SK-N-SH (cell line): ENCODE results near the gene DCHS2. TPM values are rescaled to one million over a fixed set of nuclear protein-coding genes. Genes with fewer than 3 reads are reported as not detected.

ENCODE experiments used
- CTCF ChIA-PET: fragments of 300-600, 350-600 bp; formaldehyde crosslinking; extraction: SDS; loops from one replicate; lab custom pipeline; 2021; lab: Yijun Ruan, JAX
- POLR2A ChIA-PET: fragments of 350-600 bp; sonication (Branson Sonifier 250); formaldehyde crosslinking; extraction: SDS; loops from one replicate; lab custom pipeline; 2020; ENCODE audit warnings: antibody characterized with exemption, inconsistent platforms; lab: Yijun Ruan, JAX
- DNase-seq: peaks from one replicate; pipeline ENCODE4 v3.0.0; 2012
- H2AFZ ChIP-seq: fragments of 200-600 bp; sonication (generic); 2 replicates; pipeline ENCODE4 v1.8.1; 2016; ENCODE audit warnings: antibody characterized with exemption, mild to moderate bottlenecking, low read depth
- H3F3A ChIP-seq: fragments of 200-600 bp; sonication (generic); replicated peaks from 2 replicates; pipeline ENCODE3; 2016; ENCODE audit warnings: antibody characterized with exemption, mild to moderate bottlenecking; ENCODE audit not compliant: insufficient read depth
- H3K27ac ChIP-seq, 2 experiments: fragments of 200-500 bp in 1 of 2; fragments of 200-600 bp in 1 of 2; sonication (Bioruptor generic) in 1 of 2; sonication (generic), shearing (Covaris generic) in 1 of 2; 2 replicates each; pipeline versions ENCODE4 v1.5.1 to v1.6.1; 2014 to 2016; ENCODE audit warnings: low read depth in 2 of 2, inconsistent platforms in 1 of 2, low read length in 1 of 2, mild to moderate bottlenecking in 1 of 2, mixed read lengths in 1 of 2
- H3K27me3 ChIP-seq: fragments of 200-600 bp; sonication (generic), shearing (Covaris generic); 2 replicates; pipeline ENCODE4 v1.6.1; 2016; ENCODE audit warnings: mixed run types; ENCODE audit not compliant: insufficient read depth
- H3K36me3 ChIP-seq, 2 experiments: fragments of 200-500 bp in 1 of 2; fragments of 200-600 bp in 1 of 2; sonication (Bioruptor generic) in 1 of 2; sonication (generic) in 1 of 2; replicated peaks in 1 of 2; 2 replicates each; pipeline versions ENCODE3 to v1.5.1; 2014 to 2016; ENCODE audit warnings: low read length in 1 of 2, mild to moderate bottlenecking in 1 of 2; ENCODE audit not compliant: insufficient read depth in 2 of 2, control insufficient read depth in 1 of 2
- H3K4me1 ChIP-seq, 2 experiments: fragments of 200-500 bp in 1 of 2; fragments of 200-600 bp in 1 of 2; sonication (Bioruptor generic) in 1 of 2; sonication (generic), shearing (Covaris generic) in 1 of 2; 2 replicates each; pipeline versions ENCODE4 v1.5.1 to v1.6.1; 2014 to 2016; ENCODE audit warnings: low read depth in 1 of 2, low read length in 1 of 2, mixed run types in 1 of 2; ENCODE audit not compliant: insufficient read depth in 2 of 2, control insufficient read depth in 1 of 2
- H3K4me2 ChIP-seq: fragments of 200-600 bp; sonication (generic), shearing (Covaris generic); 2 replicates; pipeline ENCODE4 v1.6.1; 2017; ENCODE audit warnings: mixed run types
- H3K4me3 ChIP-seq, 2 experiments: fragments of 200-500 bp in 1 of 2; fragments of 200-600 bp in 1 of 2; sonication (Bioruptor generic) in 1 of 2; sonication (generic), shearing (Covaris generic) in 1 of 2; 2 replicates each; pipeline versions ENCODE4 v1.5.1 to v1.8.1; 2014 to 2016; ENCODE audit warnings: low read depth in 2 of 2, inconsistent platforms in 1 of 2, low read length in 1 of 2, mild to moderate bottlenecking in 1 of 2, mixed read lengths in 1 of 2, moderate library complexity in 1 of 2
- H3K79me2 ChIP-seq: fragments of 200-600 bp; sonication (generic); 2 replicates; pipeline ENCODE4 v1.8.1; 2017; ENCODE audit warnings: mild to moderate bottlenecking; ENCODE audit not compliant: insufficient read depth
- H3K9ac ChIP-seq: fragments of 200-600 bp; sonication (generic); 2 replicates; pipeline ENCODE4 v1.6.1; 2017; ENCODE audit warnings: mixed run types
- H3K9me2 ChIP-seq: fragments of 200-600 bp; sonication (generic); 2 replicates; pipeline ENCODE4 v1.6.1; 2017; ENCODE audit warnings: mixed run types
- H3K9me3 ChIP-seq: fragments of 200-600 bp; sonication (generic); 2 replicates; pipeline ENCODE4 v1.6.1; 2017; ENCODE audit warnings: mixed run types, mild to moderate bottlenecking, moderate library complexity
- H4K20me1 ChIP-seq: fragments of 200-600 bp; sonication (generic); 2 replicates; pipeline ENCODE4 v1.6.1; 2017; ENCODE audit warnings: mild to moderate bottlenecking, mixed run types; ENCODE audit not compliant: insufficient read depth
- FOSL2 ChIP-seq: IDR thresholded peaks from 2 replicates; pipeline ENCODE4 v1.4.0; 2012; ENCODE audit warnings: low read depth, mild to moderate bottlenecking, moderate library complexity, borderline replicate concordance
- FOXM1 ChIP-seq: IDR thresholded peaks from 2 replicates; pipeline ENCODE4 v1.4.0; 2012; ENCODE audit warnings: low read depth, mild to moderate bottlenecking
- GABPA ChIP-seq: IDR thresholded peaks from 2 replicates; pipeline ENCODE4 v1.4.0; 2012; ENCODE audit warnings: low read depth, mild to moderate bottlenecking
- GATA2 ChIP-seq: sonication (generic); formaldehyde crosslinking; IDR thresholded peaks from 2 replicates; pipeline ENCODE4 v1.5.0; 2020; ENCODE audit warnings: mild to moderate bottlenecking, missing genetic modification reagents
- MXI1 ChIP-seq: IDR thresholded peaks from 2 replicates; pipeline ENCODE4 v1.6.1; 2012; ENCODE audit warnings: mild to moderate bottlenecking, low read depth, low read length, improper control_type of control experiment
- NFIC ChIP-seq: IDR thresholded peaks from 2 replicates; pipeline ENCODE4 v1.4.0; 2012; ENCODE audit warnings: borderline replicate concordance
- POLR2AphosphoS5 ChIP-seq: IDR thresholded peaks from 2 replicates; pipeline ENCODE4 v1.6.1; 2012; ENCODE audit warnings: low read depth, low read length
- SMC3 ChIP-seq: IDR thresholded peaks from 2 replicates; pipeline ENCODE4 v1.6.1; 2012; ENCODE audit warnings: low read depth, low read length, improper control_type of control experiment
- TCF12 ChIP-seq: IDR thresholded peaks from 2 replicates; pipeline ENCODE4 v1.4.0; 2012
- TEAD4 ChIP-seq: IDR thresholded peaks from 2 replicates; pipeline ENCODE4 v1.4.0; 2012; ENCODE audit warnings: mild to moderate bottlenecking, borderline replicate concordance; ENCODE audit not compliant: insufficient read depth
- polyA plus RNA-seq, 3 experiments: library from polyadenylated mRNA; depleted of rRNA; stranded (reverse); fragments of >200 nt; gene quantifications; 2 replicates each; pipeline ENCODE4 v1.2.3, GENCODE V29; 2012
- TF ChIP-seq, protein P1 (sequence below): IDR thresholded peaks from 2 replicates; pipeline ENCODE4 v1.6.1; 2012; ENCODE audit warnings: mild to moderate bottlenecking, low read depth, low read length, moderate library complexity
- TF ChIP-seq, protein P2 (sequence below): IDR thresholded peaks from 2 replicates; pipeline ENCODE4; 2012
- TF ChIP-seq, protein P3 (sequence below): IDR thresholded peaks from 2 replicates; pipeline ENCODE4 v1.4.0; 2012; ENCODE audit warnings: low read depth, borderline replicate concordance

The DCHS2 gene
- polyA plus RNA-seq, 1 of the 3 experiments (the other 2 are of a cell fraction): not detected

DNA sequence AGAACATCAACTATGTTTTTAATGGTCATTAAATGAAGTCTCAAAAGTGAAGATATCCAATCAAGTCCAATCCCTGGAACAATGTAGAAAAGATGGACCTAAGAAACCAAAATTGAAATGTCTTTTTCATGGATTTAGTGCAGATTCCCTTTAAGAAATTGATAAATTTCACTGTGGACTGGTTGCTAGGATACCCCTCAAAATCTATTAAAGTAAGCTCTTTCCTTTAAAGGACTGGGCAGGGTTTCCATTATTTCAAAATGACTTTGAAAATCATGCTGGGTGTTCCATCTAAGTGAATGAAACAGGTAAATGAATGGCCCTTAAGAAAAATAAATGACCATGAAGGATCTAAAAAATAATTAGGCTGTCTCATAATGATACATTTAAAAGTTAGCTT, 30.0 kb upstream of the DCHS2 start:
- DNase-seq: no peak
- Histone ChIP-seq H3K36me3 (no peaks in the 10 kb centered on the region), H3K27me3 (peaks cover 31% of the 10 kb centered on the region), H3K9ac (no peak overlapping the region), H3F3A (no peaks in the 10 kb centered on the region), H3K79me2 (no peaks in the 10 kb centered on the region), H2AFZ (no peak overlapping the region), H3K4me2 (no peak overlapping the region), H3K9me3 (no peaks in the 10 kb centered on the region), H3K4me1 (no peaks in the 10 kb centered on the region), H4K20me1 (no peaks in the 10 kb centered on the region), H3K4me3 (no peak overlapping the region)
- CTCF ChIA-PET: no interaction called here
- no peak for TF ChIP-seq GABPA
- no peak for TF ChIP-seq GATA2 (CRISPR knock-in tag)
- no peak for TF ChIP-seq MXI1
- TF ChIP-seq, protein P1, sequence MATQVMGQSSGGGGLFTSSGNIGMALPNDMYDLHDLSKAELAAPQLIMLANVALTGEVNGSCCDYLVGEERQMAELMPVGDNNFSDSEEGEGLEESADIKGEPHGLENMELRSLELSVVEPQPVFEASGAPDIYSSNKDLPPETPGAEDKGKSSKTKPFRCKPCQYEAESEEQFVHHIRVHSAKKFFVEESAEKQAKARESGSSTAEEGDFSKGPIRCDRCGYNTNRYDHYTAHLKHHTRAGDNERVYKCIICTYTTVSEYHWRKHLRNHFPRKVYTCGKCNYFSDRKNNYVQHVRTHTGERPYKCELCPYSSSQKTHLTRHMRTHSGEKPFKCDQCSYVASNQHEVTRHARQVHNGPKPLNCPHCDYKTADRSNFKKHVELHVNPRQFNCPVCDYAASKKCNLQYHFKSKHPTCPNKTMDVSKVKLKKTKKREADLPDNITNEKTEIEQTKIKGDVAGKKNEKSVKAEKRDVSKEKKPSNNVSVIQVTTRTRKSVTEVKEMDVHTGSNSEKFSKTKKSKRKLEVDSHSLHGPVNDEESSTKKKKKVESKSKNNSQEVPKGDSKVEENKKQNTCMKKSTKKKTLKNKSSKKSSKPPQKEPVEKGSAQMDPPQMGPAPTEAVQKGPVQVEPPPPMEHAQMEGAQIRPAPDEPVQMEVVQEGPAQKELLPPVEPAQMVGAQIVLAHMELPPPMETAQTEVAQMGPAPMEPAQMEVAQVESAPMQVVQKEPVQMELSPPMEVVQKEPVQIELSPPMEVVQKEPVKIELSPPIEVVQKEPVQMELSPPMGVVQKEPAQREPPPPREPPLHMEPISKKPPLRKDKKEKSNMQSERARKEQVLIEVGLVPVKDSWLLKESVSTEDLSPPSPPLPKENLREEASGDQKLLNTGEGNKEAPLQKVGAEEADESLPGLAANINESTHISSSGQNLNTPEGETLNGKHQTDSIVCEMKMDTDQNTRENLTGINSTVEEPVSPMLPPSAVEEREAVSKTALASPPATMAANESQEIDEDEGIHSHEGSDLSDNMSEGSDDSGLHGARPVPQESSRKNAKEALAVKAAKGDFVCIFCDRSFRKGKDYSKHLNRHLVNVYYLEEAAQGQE: no peak
- TF ChIP-seq NFIC: no peak
- no peak for TF ChIP-seq POLR2AphosphoS5
- TF ChIP-seq TEAD4: no peak
- TF ChIP-seq, protein P2, sequence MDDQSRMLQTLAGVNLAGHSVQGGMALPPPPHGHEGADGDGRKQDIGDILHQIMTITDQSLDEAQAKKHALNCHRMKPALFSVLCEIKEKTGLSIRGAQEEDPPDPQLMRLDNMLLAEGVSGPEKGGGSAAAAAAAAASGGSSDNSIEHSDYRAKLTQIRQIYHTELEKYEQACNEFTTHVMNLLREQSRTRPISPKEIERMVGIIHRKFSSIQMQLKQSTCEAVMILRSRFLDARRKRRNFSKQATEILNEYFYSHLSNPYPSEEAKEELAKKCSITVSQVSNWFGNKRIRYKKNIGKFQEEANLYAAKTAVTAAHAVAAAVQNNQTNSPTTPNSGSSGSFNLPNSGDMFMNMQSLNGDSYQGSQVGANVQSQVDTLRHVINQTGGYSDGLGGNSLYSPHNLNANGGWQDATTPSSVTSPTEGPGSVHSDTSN: no peak
- TF ChIP-seq TCF12: no peak
- no peak for TF ChIP-seq FOXM1
- TF ChIP-seq FOSL2: no peak
- TF ChIP-seq SMC3: no peak
- TF ChIP-seq, protein P3, sequence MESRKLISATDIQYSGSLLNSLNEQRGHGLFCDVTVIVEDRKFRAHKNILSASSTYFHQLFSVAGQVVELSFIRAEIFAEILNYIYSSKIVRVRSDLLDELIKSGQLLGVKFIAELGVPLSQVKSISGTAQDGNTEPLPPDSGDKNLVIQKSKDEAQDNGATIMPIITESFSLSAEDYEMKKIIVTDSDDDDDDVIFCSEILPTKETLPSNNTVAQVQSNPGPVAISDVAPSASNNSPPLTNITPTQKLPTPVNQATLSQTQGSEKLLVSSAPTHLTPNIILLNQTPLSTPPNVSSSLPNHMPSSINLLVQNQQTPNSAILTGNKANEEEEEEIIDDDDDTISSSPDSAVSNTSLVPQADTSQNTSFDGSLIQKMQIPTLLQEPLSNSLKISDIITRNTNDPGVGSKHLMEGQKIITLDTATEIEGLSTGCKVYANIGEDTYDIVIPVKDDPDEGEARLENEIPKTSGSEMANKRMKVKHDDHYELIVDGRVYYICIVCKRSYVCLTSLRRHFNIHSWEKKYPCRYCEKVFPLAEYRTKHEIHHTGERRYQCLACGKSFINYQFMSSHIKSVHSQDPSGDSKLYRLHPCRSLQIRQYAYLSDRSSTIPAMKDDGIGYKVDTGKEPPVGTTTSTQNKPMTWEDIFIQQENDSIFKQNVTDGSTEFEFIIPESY: no peak
- TF ChIP-seq, all 33 proteins: peak for 0
- POLR2A ChIA-PET: no interaction called here
- H3K9me2 ChIP-seq: no peaks in the 10 kb centered on the region
- no peak overlapping the region for H3K27ac ChIP-seq
